ENCODE results near the gene UPK1A. TPM values are rescaled to one million over a fixed set of nuclear protein-coding genes. Genes with fewer than 3 reads are reported as not detected.

The UPK1A gene
- total RNA-seq, 1 experiment from 2014 or later = 0.69 TPM

GRCh38 chr19:35714601-35715354 is 48.5 kb downstream of the UPK1A start:
- intact Hi-C loops (cut with micrococcal nuclease) = loop anchor here (10.0 kb wide), 1 partner anchor 360 kb away; the partner anchor contains the start of gene FFAR3

More at GRCh38 chr19:35714601-35715354, 48.5 kb downstream of the UPK1A start:
- Histone ChIP-seq H3K36me3 (ENCODE audit: control insufficient read depth in 1 of 2, insufficient read depth in 2 of 2, low read length in 2 of 2) (no peaks in the 10 kb centered on the region; a peak in 2 of 4 replicates), H3K9me3 (ENCODE audit: control insufficient read depth in 1 of 2, insufficient read depth in 1 of 2, low read depth in 1 of 2, low read length in 2 of 2) (no peaks in the 10 kb centered on the region), H3K9me2 (ENCODE audit: insufficient read depth) (no peaks in the 10 kb centered on the region), H3K4me2 (ENCODE audit: low read length) (no peak overlapping the region), H3K27me3 (ENCODE audit: insufficient read depth, low read length) (no peaks in the 10 kb centered on the region), H3K79me2 (ENCODE audit: insufficient read depth, low read length) (peaks cover 21% of the 10 kb centered on the region), H3K4me1 (ENCODE audit: control insufficient read depth in 1 of 2, insufficient read depth in 2 of 2, low read length in 2 of 2) (peaks cover 16 to 41% of the 10 kb centered on the region in 2 experiments), H3K4me3 (replicated peaks in 1 of 2; ENCODE audit: low read depth in 1 of 2, low read length in 2 of 2) (no peak overlapping the region), H3K9ac (ENCODE audit: low read length) (no peak overlapping the region), H3K27ac (ENCODE audit: low read depth, low read length) (peak overlapping the region; percentile 2; the same call in 1 of the 2 replicates), H4K20me1 (ENCODE audit: insufficient read depth) (no peaks in the 10 kb centered on the region), H2AFZ (ENCODE audit: low read depth, low read length, poor library complexity, severe bottlenecking) (no peak overlapping the region)
- ChIA-PET CTCF (no interaction called here), POLR2A (no interaction called here), RAD21 (ENCODE audit: low non-redundant PET in 1 of 2, low total read pairs in 2 of 2, uncharacterized antibody in 2 of 2, unreplicated experiment in 2 of 2) (no interaction called here)
- BruUV-seq (replicated peaks) = no TSS peak
- DNase-seq (ENCODE audit: low read depth, low spot score) (no peak), ATAC-seq (no peak)
- peak in 2 of 3 experiments; percentile 10 to 40; a peak in 2 of 6 replicates for TF ChIP-seq CTCF (IDR thresholded peaks at IDR 0.05 in 2 of 3, conservative IDR thresholded peaks at IDR 0.05 in 1 of 3; ENCODE audit: borderline replicate concordance in 1 of 3, insufficient read depth in 1 of 3, low read depth in 2 of 3, low read length in 2 of 3)
- no peak for TF ChIP-seq SIN3A (IDR thresholded peaks at IDR 0.05; ENCODE audit: low read depth)

All from HCT116 (cell line).